RWPE2 (cell line): ENCODE data around the gene ADH5.

ENCODE experiments used
- ATAC-seq: fragments of 200-7000 bp; cut with Tn5 transposase; 3 replicates; pipeline ENCODE4 v1.9.1; 2021; ENCODE audit warnings: low read depth
- DNase-seq: peaks from one replicate; pipeline ENCODE4 v3.0.0-alpha.2; 2020; ENCODE audit warnings: low spot score
- H3K27ac ChIP-seq: fragments of 450-650 bp; 2 replicates; pipeline ENCODE4 v1.5.1; 2017; ENCODE audit warnings: mild to moderate bottlenecking; ENCODE audit not compliant: poor library complexity, severe bottlenecking
- H3K27me3 ChIP-seq: fragments of 250-450 bp; sonication (Bioruptor Pico); 2 replicates; pipeline ENCODE4 v1.5.1; 2021; ENCODE audit warnings: mild to moderate bottlenecking, moderate library complexity; ENCODE audit not compliant: insufficient read depth, poor library complexity, severe bottlenecking
- H3K36me3 ChIP-seq: fragments of 250-450 bp; sonication (Bioruptor Pico); 2 replicates; pipeline ENCODE4 v1.5.1; 2020; ENCODE audit warnings: low read depth, mild to moderate bottlenecking, moderate library complexity
- H3K4me1 ChIP-seq: fragments of 250-450 bp; sonication (Bioruptor Pico); 2 replicates; pipeline ENCODE4 v1.5.1; 2021; ENCODE audit warnings: mild to moderate bottlenecking, moderate library complexity; ENCODE audit not compliant: insufficient read depth, poor library complexity, severe bottlenecking
- H3K4me3 ChIP-seq: fragments of 250-450 bp; sonication (Bioruptor Pico); 2 replicates; pipeline ENCODE4 v1.5.1; 2021; ENCODE audit warnings: mild to moderate bottlenecking, moderate library complexity; ENCODE audit not compliant: severe bottlenecking
- H3K9me3 ChIP-seq: fragments of 250-450 bp; sonication (Bioruptor Pico); 2 replicates; pipeline ENCODE4 v1.5.1; 2021; ENCODE audit warnings: mild to moderate bottlenecking, moderate library complexity; ENCODE audit not compliant: severe bottlenecking
- TF ChIP-seq, protein P1 (sequence below): fragments of 450-650 bp; IDR thresholded peaks from one replicate; pipeline ENCODE4 v1.5.1; 2017; ENCODE audit warnings: mild to moderate bottlenecking, moderate library complexity; ENCODE audit not compliant: poor library complexity, severe bottlenecking

ADH5 gene

DNA sequence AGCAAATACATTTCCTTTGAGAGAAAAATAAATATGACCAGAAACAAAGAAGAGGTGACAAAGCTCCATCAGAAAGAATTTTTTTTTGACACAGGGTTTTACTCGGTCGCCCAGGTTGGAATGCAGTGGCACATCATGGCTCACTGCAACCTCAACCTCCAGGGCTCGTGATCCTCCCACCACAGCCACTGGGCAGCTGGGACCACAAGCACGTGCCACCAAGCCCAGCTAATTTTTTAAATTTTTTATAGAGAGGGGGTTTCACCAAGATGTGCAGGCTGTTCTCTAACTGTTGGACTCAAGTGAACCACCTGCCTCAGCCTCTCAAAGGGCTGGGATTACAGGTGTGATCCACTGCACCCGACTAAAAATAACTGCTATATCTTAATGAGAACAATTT lies 10.3 kb downstream of the ADH5 start:
- no peak for ATAC-seq
- H3K27ac ChIP-seq, result no peak overlapping the region
- peaks cover 100% of the 10 kb centered on the region for H3K36me3 ChIP-seq

DNA sequence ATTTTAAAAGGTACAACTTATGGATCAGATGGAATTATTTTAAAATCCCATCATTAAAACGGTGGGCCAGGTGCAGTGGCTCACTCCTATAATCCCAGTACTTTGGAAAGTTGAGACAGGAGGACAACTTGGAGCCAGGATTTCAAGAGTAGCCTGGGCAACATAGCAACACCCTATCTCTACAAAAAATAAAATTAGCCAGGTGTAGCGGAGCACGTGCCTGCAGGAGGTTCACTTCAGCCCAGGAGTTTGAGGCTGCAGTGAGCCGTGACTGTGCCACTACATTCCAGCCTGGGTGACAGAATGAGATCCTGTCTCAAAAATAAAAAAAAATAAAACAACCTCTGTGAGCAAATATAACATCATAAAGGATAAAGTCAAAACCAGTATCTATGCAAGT lies 11.4 kb downstream of the ADH5 start:
- ATAC-seq, result no peak
- Histone ChIP-seq H3K9me3 (no peaks in the 10 kb centered on the region), H3K27ac (no peak overlapping the region), H3K27me3 (no peaks in the 10 kb centered on the region), H3K4me3 (no peak overlapping the region), H3K4me1 (no peaks in the 10 kb centered on the region), H3K36me3 (peaks cover 100% of the 10 kb centered on the region)
- DNase-seq, result no peak
- TF ChIP-seq, protein P1, sequence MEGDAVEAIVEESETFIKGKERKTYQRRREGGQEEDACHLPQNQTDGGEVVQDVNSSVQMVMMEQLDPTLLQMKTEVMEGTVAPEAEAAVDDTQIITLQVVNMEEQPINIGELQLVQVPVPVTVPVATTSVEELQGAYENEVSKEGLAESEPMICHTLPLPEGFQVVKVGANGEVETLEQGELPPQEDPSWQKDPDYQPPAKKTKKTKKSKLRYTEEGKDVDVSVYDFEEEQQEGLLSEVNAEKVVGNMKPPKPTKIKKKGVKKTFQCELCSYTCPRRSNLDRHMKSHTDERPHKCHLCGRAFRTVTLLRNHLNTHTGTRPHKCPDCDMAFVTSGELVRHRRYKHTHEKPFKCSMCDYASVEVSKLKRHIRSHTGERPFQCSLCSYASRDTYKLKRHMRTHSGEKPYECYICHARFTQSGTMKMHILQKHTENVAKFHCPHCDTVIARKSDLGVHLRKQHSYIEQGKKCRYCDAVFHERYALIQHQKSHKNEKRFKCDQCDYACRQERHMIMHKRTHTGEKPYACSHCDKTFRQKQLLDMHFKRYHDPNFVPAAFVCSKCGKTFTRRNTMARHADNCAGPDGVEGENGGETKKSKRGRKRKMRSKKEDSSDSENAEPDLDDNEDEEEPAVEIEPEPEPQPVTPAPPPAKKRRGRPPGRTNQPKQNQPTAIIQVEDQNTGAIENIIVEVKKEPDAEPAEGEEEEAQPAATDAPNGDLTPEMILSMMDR, result no peak

More for the DNA sequence above, 10.3 kb downstream of the ADH5 start:
- DNase-seq, result no peak
- Histone ChIP-seq H3K9me3 (no peaks in the 10 kb centered on the region), H3K4me1 (no peaks in the 10 kb centered on the region), H3K27me3 (no peaks in the 10 kb centered on the region), H3K4me3 (no peak overlapping the region)
- TF ChIP-seq, protein P1, result no peak

DNA sequence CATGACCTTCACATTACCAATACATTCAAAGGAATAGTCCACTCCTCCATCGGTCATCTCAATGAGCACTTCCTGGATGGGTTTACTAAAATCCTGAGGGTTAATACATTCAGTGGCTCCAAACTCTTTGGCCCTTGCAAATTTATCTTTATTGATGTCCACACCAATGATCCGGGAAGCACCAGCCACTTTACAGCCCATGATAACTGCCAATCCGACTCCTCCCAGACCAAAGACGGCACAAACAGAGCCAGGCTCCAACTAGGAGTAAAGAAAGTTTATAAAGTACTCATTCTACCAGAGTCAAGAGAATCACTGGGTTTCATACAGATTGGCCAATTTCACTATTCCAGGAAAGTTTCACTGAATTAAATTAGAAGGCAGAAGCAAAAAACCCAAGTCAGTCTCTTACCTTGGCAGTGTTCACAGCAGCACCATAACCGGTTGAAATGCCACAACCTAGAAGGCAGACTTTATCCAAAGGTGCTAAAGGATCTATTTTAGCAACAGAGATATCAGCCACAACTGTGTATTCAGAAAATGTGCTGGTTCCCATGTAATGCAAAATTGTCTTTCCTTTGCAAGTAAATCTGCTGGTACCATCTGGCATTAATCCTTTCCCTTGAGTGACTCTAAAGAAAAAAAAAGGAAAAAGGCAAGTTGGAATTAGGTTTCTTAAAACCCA lies 12.2 kb downstream of the ADH5 start:
- H3K36me3 ChIP-seq, result peaks cover 100% of the 10 kb centered on the region
- H3K27me3 ChIP-seq, result no peaks in the 10 kb centered on the region

DNA sequence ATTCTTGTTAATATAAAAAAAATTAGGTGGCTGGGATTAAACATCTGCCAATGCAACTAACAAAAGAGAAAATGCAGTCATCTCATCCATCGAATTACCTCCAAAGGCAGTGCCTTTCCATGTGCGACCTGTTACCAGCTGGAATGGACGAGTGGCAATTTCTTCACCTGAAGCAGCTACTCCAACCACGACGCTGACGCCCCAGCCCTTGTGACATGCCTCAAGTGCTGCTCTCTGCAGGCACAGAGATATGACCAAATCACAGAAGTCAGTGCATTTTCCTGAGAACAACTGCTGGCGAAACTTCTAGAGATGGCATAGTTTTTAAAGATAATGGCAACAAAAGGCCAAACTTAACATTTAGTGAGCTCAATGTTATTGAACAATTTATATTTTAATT lies 13.8 kb downstream of the ADH5 start:
- Histone ChIP-seq H3K27me3 (no peaks in the 10 kb centered on the region), H3K36me3 (peaks cover 94% of the 10 kb centered on the region)
- no peak for ATAC-seq

More for the DNA sequence above, 12.2 kb downstream of the ADH5 start:
- Histone ChIP-seq H3K27ac (no peak overlapping the region), H3K4me3 (no peak overlapping the region), H3K9me3 (no peaks in the 10 kb centered on the region), H3K4me1 (no peaks in the 10 kb centered on the region)
- ATAC-seq, result no peak
- no peak for DNase-seq
- TF ChIP-seq, protein P1, result no peak

DNA sequence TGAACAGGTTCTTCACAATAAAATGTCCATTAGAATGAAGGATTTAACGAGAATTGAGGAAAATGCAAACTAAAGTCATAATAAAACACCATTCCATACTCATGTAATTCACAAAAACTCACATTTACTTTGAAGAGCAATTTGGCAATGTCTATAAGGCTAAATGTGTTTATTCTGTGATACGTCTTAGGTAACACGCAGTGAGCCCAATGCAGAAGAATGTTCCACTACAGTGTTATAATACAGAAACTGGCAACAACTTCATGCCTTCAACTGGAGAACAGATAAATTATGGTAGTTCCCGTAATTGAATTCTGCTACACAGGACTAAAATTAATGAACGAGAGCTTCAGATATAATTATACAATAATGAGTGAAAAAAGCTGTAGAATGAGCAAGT lies 17.4 kb downstream of the ADH5 start:
- no peak overlapping the region for H3K4me3 ChIP-seq
- H3K27ac ChIP-seq, result no peak overlapping the region
- TF ChIP-seq, protein P1, result no peak
- no peak for DNase-seq
- peaks cover 67% of the 10 kb centered on the region for H3K36me3 ChIP-seq
- no peaks in the 10 kb centered on the region for H3K9me3 ChIP-seq
- H3K4me1 ChIP-seq, result no peaks in the 10 kb centered on the region
- no peaks in the 10 kb centered on the region for H3K27me3 ChIP-seq
- no peak for ATAC-seq

More for the DNA sequence above, 13.8 kb downstream of the ADH5 start:
- Histone ChIP-seq H3K9me3 (no peaks in the 10 kb centered on the region), H3K4me3 (no peak overlapping the region), H3K4me1 (no peaks in the 10 kb centered on the region), H3K27ac (no peak overlapping the region)
- DNase-seq, result no peak
- TF ChIP-seq, protein P1, result no peak
